ENCODE measurements around the gene RPN1.

RPN1 gene

GRCh38 chr3:128614076-128614475, 36.5 kb downstream of the RPN1 start:
- no peak for DNase-seq (ENCODE audit: extremely low spot score)
- TF ChIP-seq, protein P1, sequence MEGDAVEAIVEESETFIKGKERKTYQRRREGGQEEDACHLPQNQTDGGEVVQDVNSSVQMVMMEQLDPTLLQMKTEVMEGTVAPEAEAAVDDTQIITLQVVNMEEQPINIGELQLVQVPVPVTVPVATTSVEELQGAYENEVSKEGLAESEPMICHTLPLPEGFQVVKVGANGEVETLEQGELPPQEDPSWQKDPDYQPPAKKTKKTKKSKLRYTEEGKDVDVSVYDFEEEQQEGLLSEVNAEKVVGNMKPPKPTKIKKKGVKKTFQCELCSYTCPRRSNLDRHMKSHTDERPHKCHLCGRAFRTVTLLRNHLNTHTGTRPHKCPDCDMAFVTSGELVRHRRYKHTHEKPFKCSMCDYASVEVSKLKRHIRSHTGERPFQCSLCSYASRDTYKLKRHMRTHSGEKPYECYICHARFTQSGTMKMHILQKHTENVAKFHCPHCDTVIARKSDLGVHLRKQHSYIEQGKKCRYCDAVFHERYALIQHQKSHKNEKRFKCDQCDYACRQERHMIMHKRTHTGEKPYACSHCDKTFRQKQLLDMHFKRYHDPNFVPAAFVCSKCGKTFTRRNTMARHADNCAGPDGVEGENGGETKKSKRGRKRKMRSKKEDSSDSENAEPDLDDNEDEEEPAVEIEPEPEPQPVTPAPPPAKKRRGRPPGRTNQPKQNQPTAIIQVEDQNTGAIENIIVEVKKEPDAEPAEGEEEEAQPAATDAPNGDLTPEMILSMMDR (IDR thresholded peaks at IDR 0.05; ENCODE audit: control extremely low read depth, extremely low read depth, low read depth, missing control alignments) = no peak
- ChIA-PET POLR2A (interaction anchor here (0.6 kb wide), 1 partner anchor 757 kb away, joined by 3 read pairs; no protein-coding TSS in a partner anchor), CTCF (interaction anchor here (1.2 to 1.6 kb wide), 3 partner anchors 187 to 439 kb away, joined by 3 to 4 read pairs (median 3); no protein-coding TSS in a partner anchor)

GRCh38 chr3:128613083-128613829, 37.4 kb downstream of the RPN1 start:
- TF ChIP-seq, protein P1 (IDR thresholded peaks at IDR 0.05; ENCODE audit: control extremely low read depth, extremely low read depth, low read depth, missing control alignments) = no peak
- DNase-seq (ENCODE audit: extremely low spot score) = no peak
- POLR2A ChIA-PET = no interaction called here
- CTCF ChIA-PET = interaction anchor here (1.2 to 1.6 kb wide), 3 partner anchors 186 to 440 kb away, joined by 3 to 4 read pairs (median 3); no protein-coding TSS in a partner anchor

- ChIA-PET POLR2A (no interaction called here), CTCF (no interaction called here)
- TF ChIP-seq, protein P1 (IDR thresholded peaks at IDR 0.05; ENCODE audit: control extremely low read depth, extremely low read depth, low read depth, missing control alignments) = no peak
- DNase-seq (ENCODE audit: extremely low spot score) = no peak
Measured at GRCh38 chr3:128610451-128611070, 40.1 kb downstream of the RPN1 start.

GRCh38 chr3:128609294-128609693, 41.3 kb downstream of the RPN1 start:
- POLR2A ChIA-PET = no interaction called here
- DNase-seq (ENCODE audit: extremely low spot score) = no peak
- CTCF ChIA-PET = interaction anchor here (1.0 to 6.6 kb wide), 22 partner anchors 8 to 533 kb away, joined by 3 to 69 read pairs (median 4); no protein-coding TSS in a partner anchor
- TF ChIP-seq, protein P1 (IDR thresholded peaks at IDR 0.05; ENCODE audit: control extremely low read depth, extremely low read depth, low read depth, missing control alignments) = no peak

DNA sequence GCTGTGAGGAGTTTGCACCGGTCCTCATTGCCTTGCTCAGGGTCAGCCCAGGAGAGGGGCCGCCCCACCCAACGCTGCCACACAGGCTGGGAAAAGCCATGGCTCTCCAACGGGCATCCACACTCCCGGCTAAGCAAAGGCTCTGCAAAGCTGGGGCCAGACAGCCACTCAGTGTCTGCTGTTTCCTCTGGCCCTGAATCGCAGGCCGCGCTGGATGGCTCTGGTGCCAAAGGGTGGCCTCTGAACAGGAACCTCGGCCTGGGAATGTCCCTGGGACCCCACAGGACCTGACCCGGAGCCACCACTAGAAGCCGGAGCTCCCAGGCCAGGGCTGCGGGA, 42.9 kb downstream of the RPN1 start:
- TF ChIP-seq, protein P1 (IDR thresholded peaks at IDR 0.05; ENCODE audit: control extremely low read depth, extremely low read depth, low read depth, missing control alignments) = no peak

GRCh38 chr3:128606094-128606493, 44.5 kb downstream of the RPN1 start:
- CTCF ChIA-PET = interaction anchor here (1.1 to 6.6 kb wide), 8 partner anchors 9 to 510 kb away, joined by 3 to 69 read pairs (median 7); no protein-coding TSS in a partner anchor
- TF ChIP-seq, protein P1 (IDR thresholded peaks at IDR 0.05; ENCODE audit: control extremely low read depth, extremely low read depth, low read depth, missing control alignments) = no peak
- POLR2A ChIA-PET = no interaction called here
- DNase-seq (ENCODE audit: extremely low spot score) = no peak

More for the DNA sequence above, 42.9 kb downstream of the RPN1 start:
- ChIA-PET CTCF (interaction anchor here (0.7 to 6.6 kb wide), 12 partner anchors 9 to 531 kb away, joined by 3 to 69 read pairs (median 7); no protein-coding TSS in a partner anchor), POLR2A (no interaction called here)
- DNase-seq (ENCODE audit: extremely low spot score) = no peak

Data from GM10248 (cell line).